GM21717 (cell line): ENCODE data around the gene EPN2.

Source experiments
- ATAC-seq: cut with Tn5 transposase; IDR thresholded peaks from one replicate; pipeline ENCODE4 v1.9.1; 2021; ENCODE audit warnings: mild to moderate bottlenecking, moderate library complexity; ENCODE audit not compliant: unreplicated experiment

The EPN2 gene

GRCh38 chr17:19362277-19363113 lies 125.3 kb downstream of the EPN2 start, which contains the start of gene B9D1:
Gene B9D1, minus strand, starts transcription at chr17:19362723. Its CDS starts 154 bp downstream, at chr17:19362569.
- peak; percentile 60 for ATAC-seq

GRCh38 chr17:19363114-19363438 lies 125.9 kb downstream of the EPN2 start:
- no peak for ATAC-seq

GRCh38 chr17:19363460-19364035 lies 126.4 kb downstream of the EPN2 start:
- no peak for ATAC-seq

GRCh38 chr17:19364699-19365498 lies 127.7 kb downstream of the EPN2 start:
- no peak for ATAC-seq

GRCh38 chr17:19365499-19365817 lies 128.3 kb downstream of the EPN2 start:
- no peak for ATAC-seq

DNA sequence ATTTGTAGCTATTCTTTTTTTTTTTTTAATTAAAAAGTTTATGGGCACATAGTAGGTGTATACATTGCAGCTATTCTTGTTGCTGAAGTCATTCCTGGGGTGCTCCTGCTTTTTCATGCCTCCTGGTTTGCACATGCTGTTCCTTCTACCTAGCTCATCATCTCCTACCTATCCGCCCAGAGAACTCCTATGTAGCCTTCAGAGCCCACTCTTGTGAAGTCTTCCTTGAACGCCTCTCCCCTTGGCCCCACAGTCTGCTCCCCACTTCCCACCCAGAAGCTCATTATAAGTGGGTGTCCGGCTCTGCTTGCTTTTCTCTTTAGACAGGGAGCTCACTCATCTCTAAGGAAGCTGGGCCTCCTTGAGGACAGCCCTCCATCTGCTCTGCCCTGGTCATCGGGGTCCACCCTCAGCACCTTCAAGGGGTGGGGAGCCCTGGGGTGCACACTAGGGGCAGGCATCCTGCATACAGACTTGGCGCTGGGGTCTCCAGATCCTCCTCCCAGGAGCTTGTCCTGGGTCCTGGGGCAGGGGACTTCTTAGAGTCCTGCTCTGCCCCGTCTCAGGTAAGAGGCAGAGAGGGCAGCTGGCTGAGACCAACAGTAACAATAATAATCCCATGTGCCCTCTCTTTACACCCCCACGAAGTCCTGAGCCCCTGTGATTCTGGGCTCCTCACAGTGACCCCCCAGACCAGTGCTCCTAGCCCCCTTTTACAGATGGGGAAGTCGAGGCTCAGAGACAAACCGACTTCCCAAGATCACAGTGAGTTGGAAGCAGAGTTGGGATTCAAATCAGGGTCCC lies 128.9 kb downstream of the EPN2 start:
- ATAC-seq, result no peak

DNA sequence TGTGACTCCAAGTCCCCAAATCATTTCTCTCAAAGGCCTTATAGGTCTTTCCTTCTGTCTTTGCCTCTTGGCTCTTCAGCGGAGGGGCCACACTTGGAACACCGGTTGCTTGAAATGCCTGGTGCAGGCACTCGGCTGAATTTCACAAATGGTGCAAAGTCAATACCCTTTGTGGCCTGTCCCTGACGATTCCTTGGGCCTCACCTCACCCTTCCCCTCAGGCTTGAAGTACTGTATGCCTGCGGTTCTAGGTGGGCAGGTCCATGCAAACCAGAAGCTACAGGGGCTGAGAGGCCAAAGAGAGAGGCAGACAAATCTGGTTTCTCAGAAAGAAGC lies 129.4 kb downstream of the EPN2 start:
- ATAC-seq, result no peak

- no peak for ATAC-seq
Observed at GRCh38 chr17:19368229-19368628, 131.1 kb downstream of the EPN2 start.

- no peak for ATAC-seq
Observed at GRCh38 chr17:19369107-19369778, 132.1 kb downstream of the EPN2 start.

DNA sequence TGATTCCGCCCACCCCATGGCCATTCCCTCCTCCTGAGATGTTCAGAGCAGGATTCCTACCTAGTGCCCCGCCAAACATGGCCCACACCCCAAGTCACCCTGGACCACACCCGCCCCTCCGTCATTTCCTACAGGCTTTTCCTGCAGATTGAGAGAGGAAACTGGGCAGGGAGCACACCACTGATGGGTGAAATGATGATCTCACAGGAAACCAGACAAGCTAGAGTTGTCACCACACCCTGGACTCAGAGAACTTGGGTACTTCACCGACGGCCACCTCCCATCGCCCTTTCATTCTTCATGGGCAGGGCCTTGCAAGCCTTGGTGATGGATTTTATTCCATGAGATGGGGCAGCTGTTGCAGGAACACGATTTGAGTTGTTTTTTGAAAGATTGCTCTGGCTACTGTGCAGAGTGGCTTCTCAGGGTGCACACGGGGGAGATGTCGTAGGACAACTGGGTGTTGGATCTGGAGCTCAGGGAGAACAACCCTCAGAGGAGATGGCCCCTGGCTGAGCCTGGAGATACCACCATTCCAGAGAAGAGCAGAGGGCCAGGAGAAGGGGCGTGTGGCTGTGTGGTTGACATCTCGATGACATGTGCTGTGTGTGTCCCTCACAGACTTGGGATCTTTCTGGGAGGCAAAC lies 132.8 kb downstream of the EPN2 start:
- ATAC-seq, result no peak

DNA sequence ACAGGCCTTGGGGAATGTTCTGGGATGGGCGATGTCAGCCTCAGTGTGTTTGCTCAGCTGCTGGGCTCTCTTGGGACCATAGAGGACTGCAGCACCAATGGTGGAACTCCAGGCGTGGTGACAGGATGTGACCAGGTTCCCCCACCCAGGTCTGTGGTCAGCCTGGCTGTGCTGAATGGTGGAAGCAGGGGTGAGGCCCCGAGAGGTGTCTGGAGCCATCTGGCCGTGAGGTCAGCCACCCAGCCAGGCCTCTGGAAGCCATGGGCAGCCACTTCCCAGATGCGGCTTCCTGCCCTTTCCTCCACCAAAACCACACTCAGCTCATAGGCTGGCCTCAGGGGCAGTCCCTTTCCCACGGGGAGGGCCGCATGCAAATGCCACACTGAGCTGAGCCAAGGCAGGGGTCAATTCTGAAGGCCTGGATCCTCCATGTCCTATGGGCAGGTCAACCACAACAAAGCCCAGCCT lies 133.4 kb downstream of the EPN2 start:
- no peak for ATAC-seq

- no peak for ATAC-seq
Observed at GRCh38 chr17:19371259-19372010, 134.3 kb downstream of the EPN2 start.

GRCh38 chr17:19372011-19372370 lies 134.8 kb downstream of the EPN2 start:
- ATAC-seq, result no peak

DNA sequence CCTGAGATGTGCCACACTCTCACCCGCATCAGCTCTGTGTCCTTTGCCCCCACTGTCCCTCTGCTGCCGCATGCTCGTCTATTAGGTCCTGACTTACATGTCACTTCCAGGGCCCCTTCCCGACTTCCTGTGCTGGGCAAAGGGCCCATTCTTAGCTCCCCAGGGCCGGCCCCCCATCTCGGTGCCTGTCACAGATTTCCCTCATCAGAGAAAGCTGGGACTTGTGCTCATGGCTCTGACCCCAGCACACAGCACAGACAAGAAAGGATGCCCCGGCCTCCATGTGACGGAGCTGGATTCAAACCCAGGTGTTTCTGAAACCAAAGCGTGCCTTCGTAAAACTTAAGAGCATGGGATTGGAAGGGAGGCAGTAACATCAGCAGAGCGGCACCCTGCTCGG lies 135.3 kb downstream of the EPN2 start:
- no peak for ATAC-seq

DNA sequence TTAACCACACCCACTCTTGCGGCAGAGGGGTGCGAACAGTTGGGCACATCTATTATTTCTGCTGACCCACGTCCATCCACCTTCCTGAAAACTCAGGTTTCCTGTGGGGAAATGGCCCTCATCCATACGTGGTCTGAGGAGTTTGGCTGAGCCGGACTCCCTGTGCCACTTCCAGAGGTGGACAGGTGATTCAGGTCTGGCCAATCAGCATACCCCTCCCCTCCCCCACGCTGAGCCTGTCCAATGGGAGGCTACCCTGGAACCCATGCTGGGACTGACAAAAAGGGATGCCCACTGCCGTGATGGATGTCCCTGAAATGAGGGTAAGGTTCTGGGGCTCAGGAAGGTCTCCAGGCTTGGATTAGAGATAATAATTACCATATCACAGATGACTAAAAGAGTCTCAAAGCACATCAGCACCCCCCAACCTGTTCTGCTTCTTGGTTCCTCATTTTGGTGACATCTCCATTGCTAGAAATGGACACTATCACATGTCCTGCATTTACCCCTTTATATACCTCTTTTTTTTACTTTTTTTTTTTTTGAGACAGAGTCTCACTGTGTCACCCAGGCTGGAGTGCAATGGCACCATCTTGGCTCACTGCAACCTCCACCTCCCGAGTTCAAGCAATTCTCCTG lies 135.8 kb downstream of the EPN2 start:
- ATAC-seq, result no peak

DNA sequence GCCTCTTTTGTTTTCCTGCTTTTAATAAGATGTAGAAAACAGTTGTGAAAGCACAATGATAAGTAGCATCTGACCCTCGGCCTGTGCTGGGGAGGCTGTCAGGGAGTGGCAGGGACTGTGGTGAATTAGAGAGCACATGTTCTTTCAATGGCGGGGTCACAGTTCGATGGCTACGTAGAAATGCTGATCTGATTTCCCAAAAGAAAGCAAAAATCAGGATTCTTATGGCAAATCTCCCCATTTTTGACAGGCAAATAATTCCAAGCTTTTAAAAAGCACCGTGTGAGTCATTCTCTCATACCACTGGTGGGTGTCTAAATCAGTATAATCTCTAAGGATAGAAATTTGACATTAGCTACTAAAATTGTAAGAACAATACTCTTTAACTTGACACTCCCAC lies 137.0 kb downstream of the EPN2 start:
- no peak for ATAC-seq

DNA sequence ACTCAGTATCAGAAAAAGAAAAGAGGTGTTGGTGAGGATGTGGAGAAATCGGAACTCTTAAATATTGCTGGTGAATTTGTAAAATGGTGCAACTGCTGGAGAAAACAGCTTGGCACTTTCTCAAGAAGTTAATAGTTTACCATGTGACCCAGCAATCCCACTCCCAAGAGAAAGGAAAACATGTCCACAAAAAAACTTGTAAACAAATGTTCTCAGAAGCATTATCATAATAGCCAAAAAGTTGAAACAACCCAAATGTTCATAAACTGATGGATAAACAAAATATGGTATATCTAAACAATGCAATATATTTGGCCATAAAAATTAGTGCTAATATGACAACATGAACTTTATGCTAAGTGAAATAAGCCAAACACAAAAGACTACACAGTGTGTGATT lies 138.6 kb downstream of the EPN2 start:
- no peak for ATAC-seq

DNA sequence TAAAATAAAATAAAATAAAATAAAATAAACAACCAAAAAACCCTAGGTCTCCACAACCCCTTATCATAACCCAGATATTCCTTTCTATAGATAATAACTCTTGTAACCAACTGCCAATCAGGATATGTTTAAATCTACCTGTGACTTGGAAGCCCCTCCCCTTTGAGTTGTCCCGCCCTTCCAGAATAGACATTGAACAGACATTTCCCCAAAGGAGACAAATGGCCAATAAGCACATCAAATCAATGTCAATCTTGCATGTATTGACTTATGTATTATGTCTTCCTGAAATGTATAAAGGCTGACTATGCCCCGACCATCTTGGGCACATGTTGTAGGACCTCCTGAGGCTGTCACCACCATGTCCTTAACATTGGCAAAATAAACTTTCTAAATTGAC lies 139.6 kb downstream of the EPN2 start:
- ATAC-seq, result no peak
